Vagina (tissue), 2 donors: ENCODE data around the gene HS6ST3.

Experiments used
- POLR2A ChIP-seq, 2 donors: fragments of 450-650 bp; IDR thresholded peaks; one replicate each; pipeline ENCODE4 v1.6.1; 2017; ENCODE audit warnings: antibody characterized with exemption in 2 of 2, mild to moderate bottlenecking in 2 of 2, moderate library complexity in 2 of 2
- TF ChIP-seq, protein P1 (sequence below), 3 experiments: fragments of 450-650 bp in 2 of 3; fragments of 200-600 bp in 1 of 3; sonication (generic) in 1 of 3; IDR thresholded peaks; one replicate each; pipeline ENCODE4 v1.5.1; 2017 to 2019; ENCODE audit warnings: antibody characterized with exemption in 3 of 3, mild to moderate bottlenecking in 2 of 3, moderate library complexity in 2 of 3

DNA sequence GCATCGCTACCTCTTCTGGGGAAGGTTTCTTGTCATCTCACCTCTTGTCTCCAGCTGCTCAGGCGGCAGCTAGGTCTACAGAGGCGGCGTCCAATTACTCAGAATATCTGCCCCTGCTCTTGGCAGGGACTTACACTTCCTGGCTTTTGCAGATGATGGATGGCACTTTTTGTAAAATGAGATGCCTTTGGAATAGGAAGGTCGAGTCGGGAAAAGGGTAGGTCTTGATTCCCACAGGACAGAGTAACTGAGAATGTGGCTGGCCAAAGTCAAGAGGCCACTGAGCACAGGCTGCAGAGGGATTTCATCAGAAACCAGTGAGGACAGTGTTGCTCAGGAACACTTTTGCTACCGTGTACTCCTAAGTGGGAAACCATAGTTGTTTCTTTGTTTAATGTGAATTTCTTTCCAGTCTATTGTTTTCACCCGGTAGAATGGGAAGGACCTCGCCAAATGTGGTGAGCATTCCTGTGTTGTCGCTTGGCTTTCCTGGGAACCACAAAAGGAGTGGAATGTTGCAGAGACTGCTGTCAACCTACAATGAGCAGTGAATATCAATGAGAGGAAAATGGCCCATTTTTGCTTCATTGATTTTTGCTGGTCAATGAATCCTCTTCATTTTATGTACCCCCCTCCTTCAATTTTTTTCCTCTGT is 383.7 kb downstream of the HS6ST3 start:
- TF ChIP-seq, protein P1, sequence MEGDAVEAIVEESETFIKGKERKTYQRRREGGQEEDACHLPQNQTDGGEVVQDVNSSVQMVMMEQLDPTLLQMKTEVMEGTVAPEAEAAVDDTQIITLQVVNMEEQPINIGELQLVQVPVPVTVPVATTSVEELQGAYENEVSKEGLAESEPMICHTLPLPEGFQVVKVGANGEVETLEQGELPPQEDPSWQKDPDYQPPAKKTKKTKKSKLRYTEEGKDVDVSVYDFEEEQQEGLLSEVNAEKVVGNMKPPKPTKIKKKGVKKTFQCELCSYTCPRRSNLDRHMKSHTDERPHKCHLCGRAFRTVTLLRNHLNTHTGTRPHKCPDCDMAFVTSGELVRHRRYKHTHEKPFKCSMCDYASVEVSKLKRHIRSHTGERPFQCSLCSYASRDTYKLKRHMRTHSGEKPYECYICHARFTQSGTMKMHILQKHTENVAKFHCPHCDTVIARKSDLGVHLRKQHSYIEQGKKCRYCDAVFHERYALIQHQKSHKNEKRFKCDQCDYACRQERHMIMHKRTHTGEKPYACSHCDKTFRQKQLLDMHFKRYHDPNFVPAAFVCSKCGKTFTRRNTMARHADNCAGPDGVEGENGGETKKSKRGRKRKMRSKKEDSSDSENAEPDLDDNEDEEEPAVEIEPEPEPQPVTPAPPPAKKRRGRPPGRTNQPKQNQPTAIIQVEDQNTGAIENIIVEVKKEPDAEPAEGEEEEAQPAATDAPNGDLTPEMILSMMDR (IDR thresholded peaks at IDR 0.05), result no peak
- TF ChIP-seq POLR2A (IDR thresholded peaks at IDR 0.05), result no peak
